ENCODE data around the gene PRKAB1. TPM values are rescaled to one million over a fixed set of nuclear protein-coding genes. Genes with fewer than 3 reads are reported as not detected.

Gene PRKAB1
- total RNA-seq, 1 experiment from 2014 or later = 16.2 TPM

- Histone ChIP-seq H3K4me1 (ENCODE audit: insufficient read depth, low read length) (peaks cover 22% of the 10 kb centered on the region), H4K20me1 (ENCODE audit: low read length) (no peaks in the 10 kb centered on the region), H3K9ac (ENCODE audit: low read length) (peak overlapping the region; percentile 4; the same call in 1 of the 2 replicates), H3K27me3 (ENCODE audit: low read length) (0 out of 2 replicates have a peak, but pooled peaks cover 5% of the 10 kb centered on the region), H3K9me3 (ENCODE audit: low read length) (no peaks in the 10 kb centered on the region), H3F3A (ENCODE audit: low read length, unreplicated experiment) (no peaks in the 10 kb centered on the region), H3K79me2 (ENCODE audit: low read length) (peaks cover 39% of the 10 kb centered on the region), H3K4me2 (ENCODE audit: low read length) (peak overlapping the region; percentile 74), H3K27ac (ENCODE audit: low read length) (no peak overlapping the region), H3K36me3 (ENCODE audit: low read depth, low read length) (peaks cover 7% of the 10 kb centered on the region; the same call in 1 of the 2 replicates), H2AFZ (ENCODE audit: low read length) (peak overlapping the region; percentile 72), H3K4me3 (ENCODE audit: low read length) (peak overlapping the region; percentile 92), H3K9me2 (replicated peaks; ENCODE audit: low read length) (no peaks in the 10 kb centered on the region)
- DNase-seq (no peak), ATAC-seq (no peak; the same call in 1 of the 2 replicates)
- POLR2A ChIA-PET (ENCODE audit: unreplicated experiment) = interaction anchor here (0.5 kb wide), 1 partner anchor 106 kb away, joined by 3 read pairs; no protein-coding TSS in a partner anchor
- BruUV-seq (replicated peaks) = TSS peak; percentile 27
- intact Hi-C loops (cut with micrococcal nuclease) = loop anchor here (1.0 kb wide), 1 partner anchor 8 kb away; no protein-coding TSS in a partner anchor
- TF ChIP-seq CTCF (conservative IDR thresholded peaks at IDR 0.05; ENCODE audit: low read depth, low read length) = no peak
- no peak for TF ChIP-seq EZH2phosphoT487 (IDR thresholded peaks at IDR 0.05; ENCODE audit: borderline replicate concordance, low read length)
- TF ChIP-seq EZH2 (IDR thresholded peaks at IDR 0.05; ENCODE audit: low read length, unreplicated experiment) = no peak
- CTCF ChIA-PET = interaction anchor here (0.6 to 1.4 kb wide), 9 partner anchors 9 to 222 kb away, joined by 3 to 11 read pairs (median 5); no protein-coding TSS in a partner anchor
Measured at GRCh38 chr12:119666900-119667576, 895 bp upstream of the PRKAB1 start.

GRCh38 chr12:119668324-119668841 lies 450 bp downstream of the PRKAB1 start:
- intact Hi-C loops (cut with micrococcal nuclease) = no loop called here
- peak overlapping the region; percentile 84 for H2AFZ ChIP-seq (ENCODE audit: low read length)
- BruUV-seq (replicated peaks) = no TSS peak

More at GRCh38 chr12:119668324-119668841, 450 bp downstream of the PRKAB1 start:
- H3K9ac ChIP-seq (ENCODE audit: low read length) = peak overlapping the region; percentile 96
- ChIA-PET CTCF (interaction anchor here (0.6 to 1.4 kb wide), 6 partner anchors 10 to 223 kb away, joined by 3 to 11 read pairs (median 7); no protein-coding TSS in a partner anchor), POLR2A (ENCODE audit: unreplicated experiment) (interaction anchor here (0.6 kb wide), 1 partner anchor 706 kb away, joined by 4 read pairs; no protein-coding TSS in a partner anchor)
- no peaks in the 10 kb centered on the region for H3K9me2 ChIP-seq (replicated peaks; ENCODE audit: low read length)
- H3K4me3 ChIP-seq (ENCODE audit: low read length) = peak overlapping the region; percentile 92
- H3K27me3 ChIP-seq (ENCODE audit: low read length) = no peaks in the 10 kb centered on the region
- peaks cover 27% of the 10 kb centered on the region for H3K4me1 ChIP-seq (ENCODE audit: insufficient read depth, low read length)
- peaks cover 39% of the 10 kb centered on the region for H3K79me2 ChIP-seq (ENCODE audit: low read length)
- peaks cover 17% of the 10 kb centered on the region; the same call in 1 of the 2 replicates for H3K36me3 ChIP-seq (ENCODE audit: low read depth, low read length)
- H3K9me3 ChIP-seq (ENCODE audit: low read length) = no peaks in the 10 kb centered on the region
- peak; percentile 20 for DNase-seq
- no peak for TF ChIP-seq CTCF (conservative IDR thresholded peaks at IDR 0.05; ENCODE audit: low read depth, low read length)
- no peaks in the 10 kb centered on the region for H4K20me1 ChIP-seq (ENCODE audit: low read length)
- H3F3A ChIP-seq (ENCODE audit: low read length, unreplicated experiment) = no peaks in the 10 kb centered on the region
- H3K4me2 ChIP-seq (ENCODE audit: low read length) = peak overlapping the region; percentile 84
- no peak for ATAC-seq
- peak overlapping the region; percentile 82 for H3K27ac ChIP-seq (ENCODE audit: low read length)

Data from PC-3 (cell line).